Right forelimb (tissue), 1 donor: Measurements from ENCODE around the gene CFHR4.
"Not testable (repeated sequence)": the region's sequence is repeated elsewhere in the genome, so short reads cannot be mapped to it uniquely, and the experiment has no call there.

Experiments
- DNase-seq: peaks from one replicate; pipeline ENCODE4 v3.0.0-alpha.2; 2018

The CFHR4 gene

DNA sequence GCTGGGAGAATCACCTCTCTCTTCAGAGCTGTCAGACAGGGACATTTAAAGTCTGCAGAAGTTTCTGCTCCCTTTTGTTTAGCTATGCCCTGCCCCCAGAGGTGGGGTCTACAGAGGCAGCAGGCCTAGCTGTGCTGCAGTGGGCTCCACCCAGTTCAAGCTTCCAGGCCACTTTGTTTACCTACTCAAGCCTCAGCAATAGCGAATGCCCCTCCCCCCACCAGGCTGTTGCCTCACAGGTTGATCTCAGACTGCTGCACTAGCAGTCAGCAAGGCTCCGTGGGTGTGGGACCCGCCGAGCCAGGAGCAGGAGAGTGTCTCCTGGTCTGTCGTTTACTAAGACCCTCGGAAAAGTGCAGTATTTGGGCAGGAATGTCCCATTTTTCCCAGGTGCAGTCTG, 53.6 kb downstream of the CFHR4 start:
- DNase-seq = not testable (repeated sequence)

DNA sequence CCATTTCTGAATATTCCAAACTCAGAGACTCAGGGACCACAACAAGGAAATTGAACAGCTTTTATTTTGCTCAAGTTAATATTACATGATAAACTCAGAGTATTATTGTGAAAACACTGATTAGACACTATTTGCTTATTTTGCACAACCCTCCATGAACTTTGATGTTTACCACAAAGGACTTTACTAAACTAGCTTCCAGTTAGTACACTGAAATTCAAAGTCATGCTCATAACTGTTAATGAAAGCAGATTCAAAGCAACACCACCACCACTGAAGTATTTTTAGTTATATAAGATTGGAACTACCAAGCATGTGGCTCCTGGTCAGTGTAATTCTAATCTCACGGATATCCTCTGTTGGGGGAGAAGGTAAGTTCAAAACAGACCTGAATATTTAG, 55.7 kb downstream of the CFHR4 start, which contains the start of gene CFHR2:
TSS of gene CFHR2 (plus strand) at position 171 of the 400 bp plus-strand sequence. CDS start at position 314, 143 bp downstream.
- DNase-seq = not testable (repeated sequence)

DNA sequence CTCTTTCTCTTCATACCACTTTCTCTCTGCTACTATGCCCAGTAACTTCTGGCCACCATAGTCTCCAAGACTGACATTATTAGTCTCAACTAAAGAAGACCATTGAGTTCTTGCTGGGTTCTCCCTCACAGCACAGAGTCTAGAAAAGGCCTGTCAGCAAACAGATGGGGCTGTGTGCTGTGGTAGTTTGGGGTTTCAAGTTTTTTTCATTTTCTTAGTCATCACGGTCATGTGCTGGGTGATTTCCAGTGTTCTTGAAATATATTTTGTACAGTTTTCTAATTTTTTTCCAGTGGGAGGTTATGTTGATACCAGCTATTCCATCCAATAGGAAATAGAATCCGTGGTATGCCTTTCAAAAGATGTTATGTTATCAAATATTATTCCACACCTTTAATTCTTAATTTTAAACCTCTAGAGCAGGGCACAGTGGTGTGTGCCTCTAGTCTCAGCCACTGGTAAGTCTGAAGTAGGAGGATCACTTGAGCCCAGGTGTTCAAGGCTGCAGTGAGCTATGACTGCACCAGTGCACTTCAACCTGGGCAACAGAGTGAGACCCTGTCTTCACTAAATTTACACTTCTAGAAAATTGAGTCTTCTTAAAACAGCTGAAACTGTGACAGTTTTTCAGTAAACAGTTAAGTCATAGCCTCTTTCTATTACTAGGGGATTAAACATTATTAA, 64.0 kb downstream of the CFHR4 start:
- DNase-seq = no peak

DNA sequence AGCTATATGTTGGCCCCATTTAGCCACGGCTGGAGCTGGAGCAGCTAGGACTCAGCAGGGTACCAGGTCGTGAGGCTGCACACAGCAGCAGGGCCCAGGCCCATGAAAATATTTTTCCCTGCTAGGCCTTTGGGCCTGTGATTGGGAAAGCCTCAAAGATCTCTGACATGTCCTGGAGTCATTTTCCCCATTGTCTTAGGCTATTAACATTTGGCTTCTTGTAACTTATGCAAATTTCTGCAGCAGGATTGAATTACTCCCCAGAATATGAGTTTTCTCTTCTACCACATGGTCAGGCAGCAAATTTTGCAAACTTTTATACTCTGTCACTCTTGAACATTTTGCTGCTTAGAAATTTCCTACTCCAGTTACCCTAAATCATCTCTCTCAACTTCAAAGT, 66.9 kb downstream of the CFHR4 start:
- DNase-seq = no peak

DNA sequence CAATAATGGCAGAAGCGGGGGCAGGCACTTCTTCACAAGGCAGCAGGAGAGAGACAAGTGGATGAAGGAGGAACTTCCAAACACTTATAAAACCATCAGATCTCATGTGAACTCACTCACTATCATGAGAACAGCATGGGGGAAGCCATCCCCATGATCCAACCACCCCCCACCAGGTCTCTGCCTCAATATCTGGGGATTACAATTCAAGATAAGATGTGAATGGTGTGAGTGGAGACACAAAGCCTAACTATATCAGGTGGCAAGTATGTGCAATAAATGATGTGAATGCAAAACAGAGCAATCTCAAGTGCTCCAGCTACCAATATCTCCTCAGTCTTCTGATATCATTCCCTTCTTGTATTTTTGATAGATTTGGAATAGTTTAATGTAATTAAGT, 68.1 kb downstream of the CFHR4 start:
- no peak for DNase-seq

DNA sequence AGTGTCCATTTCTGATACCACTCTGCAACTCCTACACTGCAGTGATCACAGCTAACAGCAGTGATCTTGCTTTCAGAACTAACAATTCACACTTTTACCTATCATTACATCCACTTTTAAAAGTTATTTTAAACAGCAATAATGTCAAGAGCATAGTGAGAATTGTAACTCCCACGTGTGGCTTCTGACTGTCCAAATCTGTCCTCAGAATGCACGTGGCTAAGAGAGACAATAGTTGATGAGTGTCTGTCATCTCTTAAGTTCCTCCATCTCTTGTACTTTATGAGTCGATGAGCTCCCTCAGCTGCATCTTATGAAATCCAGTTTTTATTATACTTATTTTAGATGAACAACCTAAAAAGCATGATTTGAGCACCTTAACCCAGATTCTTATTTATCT, 73.0 kb downstream of the CFHR4 start:
- no peak for DNase-seq
